ENCODE results near the gene MRPL42.

- TF ChIP-seq CTCF (conservative IDR thresholded peaks at IDR 0.05 in 1 of 2, IDR thresholded peaks at IDR 0.05 in 1 of 2; ENCODE audit: low read depth in 1 of 2, low read length in 2 of 2) = no peak
- no peak for TF ChIP-seq EZH2 (IDR thresholded peaks at IDR 0.05; ENCODE audit: low read length, missing control alignments)
These were observed 68.9 kb downstream of the MRPL42 start for GRCh38 chr12:93536111-93536765.

Data from fibroblast of lung (primary cell).